ENCODE measurements around the gene KLHDC8A. TPM values are rescaled to one million over a fixed set of nuclear protein-coding genes. Genes with fewer than 3 reads are reported as not detected.

The KLHDC8A gene
- total RNA-seq, 1 experiment from 2014 or later, result not detected

DNA sequence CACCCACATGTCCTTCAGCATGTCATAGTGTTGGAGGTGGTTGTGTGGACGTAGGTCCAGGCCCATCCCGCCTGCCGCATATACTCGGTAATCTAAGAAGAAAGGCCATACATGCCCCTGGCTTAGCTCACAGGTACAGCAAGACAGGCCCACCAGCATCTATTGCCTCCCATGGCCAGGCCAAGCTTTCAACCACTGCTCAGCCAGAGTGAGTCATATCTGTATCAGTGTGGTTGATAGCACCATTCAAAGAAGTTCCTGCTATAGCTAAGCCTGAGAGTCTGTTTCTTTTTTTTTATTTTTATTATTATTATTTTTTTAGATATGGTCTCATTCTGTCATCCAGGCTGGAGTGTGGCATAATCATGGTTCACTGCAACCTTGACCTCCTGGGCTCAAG is 17.0 kb downstream of the KLHDC8A start:
- no TSS peak for BruUV-seq (replicated peaks)
- TF ChIP-seq, protein P1, sequence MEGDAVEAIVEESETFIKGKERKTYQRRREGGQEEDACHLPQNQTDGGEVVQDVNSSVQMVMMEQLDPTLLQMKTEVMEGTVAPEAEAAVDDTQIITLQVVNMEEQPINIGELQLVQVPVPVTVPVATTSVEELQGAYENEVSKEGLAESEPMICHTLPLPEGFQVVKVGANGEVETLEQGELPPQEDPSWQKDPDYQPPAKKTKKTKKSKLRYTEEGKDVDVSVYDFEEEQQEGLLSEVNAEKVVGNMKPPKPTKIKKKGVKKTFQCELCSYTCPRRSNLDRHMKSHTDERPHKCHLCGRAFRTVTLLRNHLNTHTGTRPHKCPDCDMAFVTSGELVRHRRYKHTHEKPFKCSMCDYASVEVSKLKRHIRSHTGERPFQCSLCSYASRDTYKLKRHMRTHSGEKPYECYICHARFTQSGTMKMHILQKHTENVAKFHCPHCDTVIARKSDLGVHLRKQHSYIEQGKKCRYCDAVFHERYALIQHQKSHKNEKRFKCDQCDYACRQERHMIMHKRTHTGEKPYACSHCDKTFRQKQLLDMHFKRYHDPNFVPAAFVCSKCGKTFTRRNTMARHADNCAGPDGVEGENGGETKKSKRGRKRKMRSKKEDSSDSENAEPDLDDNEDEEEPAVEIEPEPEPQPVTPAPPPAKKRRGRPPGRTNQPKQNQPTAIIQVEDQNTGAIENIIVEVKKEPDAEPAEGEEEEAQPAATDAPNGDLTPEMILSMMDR (IDR thresholded peaks at IDR 0.05; ENCODE audit: unreplicated experiment), result no peak
- H3K36me3 Mint-ChIP-seq (ENCODE audit: insufficient read depth, unreplicated experiment), result no peaks in the 10 kb centered on the region

DNA sequence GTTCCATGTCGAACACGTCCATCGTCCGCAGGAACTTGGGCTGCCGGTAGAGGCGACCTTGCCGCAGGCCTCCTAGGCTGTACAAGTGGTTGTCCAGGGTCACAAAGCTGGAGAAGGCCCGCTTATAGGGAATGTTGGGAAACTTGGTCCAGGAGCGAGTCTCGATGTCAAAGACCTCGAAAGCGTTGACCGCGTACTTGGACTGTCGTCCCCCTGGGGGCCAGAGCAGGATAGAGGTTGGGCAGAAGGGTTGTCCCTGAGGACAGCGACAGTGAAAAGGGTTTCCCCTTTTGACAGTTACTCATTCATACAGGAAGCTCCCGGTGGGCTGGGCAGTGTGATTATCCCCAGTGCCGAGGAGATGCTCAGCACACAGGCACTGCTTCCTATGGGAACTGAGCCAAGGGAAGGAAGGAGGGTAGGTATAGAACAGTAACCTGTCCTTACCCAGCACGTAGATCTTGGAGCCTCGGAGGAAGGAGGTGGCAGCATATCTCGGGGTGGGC is 17.5 kb downstream of the KLHDC8A start:
- no peaks in the 10 kb centered on the region for H3K9me3 Mint-ChIP-seq (ENCODE audit: unreplicated experiment)
- peaks cover 2% of the 10 kb centered on the region for H3K27me3 Mint-ChIP-seq (ENCODE audit: insufficient read depth, unreplicated experiment)
- POLR2A ChIA-PET, result interaction anchor here (0.7 to 1.4 kb wide), 4 partner anchors 13 to 184 kb away, joined by 3 to 5 read pairs (median 4); no protein-coding TSS in a partner anchor
- H3K27ac Mint-ChIP-seq (ENCODE audit: low read depth, unreplicated experiment), result no peak overlapping the region
- H3K36me3 Mint-ChIP-seq (ENCODE audit: insufficient read depth, unreplicated experiment), result no peaks in the 10 kb centered on the region
- no TSS peak for BruUV-seq (replicated peaks)
- DNase-seq (ENCODE audit: unreplicated experiment), result no peak
- intact Hi-C loops (cut with micrococcal nuclease), result no loop called here
- H3K4me1 Mint-ChIP-seq (ENCODE audit: insufficient read depth, unreplicated experiment), result peaks cover 12% of the 10 kb centered on the region
- TF ChIP-seq, protein P1 (IDR thresholded peaks at IDR 0.05; ENCODE audit: unreplicated experiment), result no peak
- CTCF ChIA-PET, result interaction anchor here (0.6 to 27.7 kb wide), 11 partner anchors 12 to 198 kb away, joined by 3 to 1857 read pairs (median 3); partner anchors contain the start of genes KLHDC8A and NUAK2
- H3K4me3 Mint-ChIP-seq (ENCODE audit: unreplicated experiment), result no peak overlapping the region

More for the DNA sequence above, 17.0 kb downstream of the KLHDC8A start:
- intact Hi-C loops (cut with micrococcal nuclease), result no loop called here
- ChIA-PET POLR2A (interaction anchor here (0.7 to 1.4 kb wide), 4 partner anchors 13 to 253 kb away, joined by 3 to 5 read pairs (median 4); no protein-coding TSS in a partner anchor), CTCF (interaction anchor here (0.6 to 27.7 kb wide), 8 partner anchors 11 to 186 kb away, joined by 3 to 1857 read pairs (median 78); partner anchors contain the start of genes KLHDC8A and NUAK2)
- Mint-ChIP-seq H3K27ac (ENCODE audit: low read depth, unreplicated experiment) (no peak overlapping the region), H3K27me3 (ENCODE audit: insufficient read depth, unreplicated experiment) (peaks cover 6% of the 10 kb centered on the region), H3K9me3 (ENCODE audit: unreplicated experiment) (no peaks in the 10 kb centered on the region), H3K4me3 (ENCODE audit: unreplicated experiment) (no peak overlapping the region), H3K4me1 (ENCODE audit: insufficient read depth, unreplicated experiment) (peaks cover 12% of the 10 kb centered on the region)
- DNase-seq (ENCODE audit: unreplicated experiment), result no peak

DNA sequence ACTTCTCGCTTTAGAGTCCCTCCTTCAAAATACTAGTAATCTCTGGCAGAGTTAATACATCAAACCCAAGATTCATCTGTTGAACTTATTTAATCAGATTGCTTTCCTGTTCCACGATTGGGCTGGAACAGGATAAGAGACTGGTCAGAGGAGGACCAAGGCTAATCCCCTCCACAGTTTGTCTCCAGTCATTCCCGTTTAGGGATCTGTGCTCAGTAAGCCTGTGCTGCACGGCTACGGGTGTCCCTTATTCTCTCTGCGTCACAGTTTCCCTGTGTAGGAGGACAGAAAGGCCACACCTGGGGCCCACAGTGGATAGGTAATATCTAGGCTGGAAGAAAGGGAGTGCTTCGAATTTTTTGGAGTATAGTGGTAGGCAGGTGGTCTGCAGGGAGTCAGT is 18.7 kb downstream of the KLHDC8A start:
- intact Hi-C loops (cut with micrococcal nuclease), result no loop called here

DNA sequence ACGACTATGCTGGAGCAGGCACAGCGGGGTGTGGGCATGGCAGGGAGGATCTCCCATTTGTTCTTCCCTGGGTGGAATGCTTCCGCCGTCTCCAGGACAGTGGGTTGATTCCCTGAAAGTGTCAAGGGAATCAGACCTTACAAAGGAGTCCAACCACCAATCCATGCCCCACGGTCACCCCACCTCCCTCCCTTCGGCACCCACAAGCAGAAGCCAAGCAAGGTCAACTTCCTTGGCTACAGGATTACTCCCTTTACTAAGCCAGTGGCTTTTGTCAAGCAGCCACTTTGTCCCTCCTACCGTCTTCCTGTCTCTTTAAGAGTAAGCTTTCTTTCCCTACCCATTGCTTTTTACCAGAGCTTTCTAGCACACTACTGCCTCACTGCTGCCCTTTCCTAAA is 19.2 kb downstream of the KLHDC8A start:
- Mint-ChIP-seq H3K36me3 (ENCODE audit: insufficient read depth, unreplicated experiment) (no peaks in the 10 kb centered on the region), H3K4me1 (ENCODE audit: insufficient read depth, unreplicated experiment) (peaks cover 12% of the 10 kb centered on the region), H3K27me3 (ENCODE audit: insufficient read depth, unreplicated experiment) (peaks cover 11% of the 10 kb centered on the region), H3K9me3 (ENCODE audit: unreplicated experiment) (no peaks in the 10 kb centered on the region), H3K4me3 (ENCODE audit: unreplicated experiment) (no peak overlapping the region), H3K27ac (ENCODE audit: low read depth, unreplicated experiment) (no peak overlapping the region)
- ChIA-PET CTCF (interaction anchor here (0.5 to 27.7 kb wide), 18 partner anchors 13 to 374 kb away, joined by 3 to 1857 read pairs (median 10); partner anchors contain the start of genes KLHDC8A and NUAK2), POLR2A (interaction anchor here (0.9 to 2.0 kb wide), 5 partner anchors 11 to 155 kb away, joined by 3 to 6 read pairs (median 3); no protein-coding TSS in a partner anchor)
- DNase-seq (ENCODE audit: unreplicated experiment), result no peak
- no TSS peak for BruUV-seq (replicated peaks)
- TF ChIP-seq, protein P1 (IDR thresholded peaks at IDR 0.05; ENCODE audit: unreplicated experiment), result no peak
- intact Hi-C loops (cut with micrococcal nuclease), result no loop called here

More for the DNA sequence above, 18.7 kb downstream of the KLHDC8A start:
- ChIA-PET CTCF (interaction anchor here (0.5 to 27.7 kb wide), 9 partner anchors 13 to 373 kb away, joined by 3 to 1857 read pairs (median 123); partner anchors contain the start of genes KLHDC8A and NUAK2), POLR2A (interaction anchor here (1.1 to 2.0 kb wide), 4 partner anchors 10 to 155 kb away, joined by 3 to 6 read pairs (median 4); no protein-coding TSS in a partner anchor)
- DNase-seq (ENCODE audit: unreplicated experiment), result no peak
- Mint-ChIP-seq H3K27ac (ENCODE audit: low read depth, unreplicated experiment) (no peak overlapping the region), H3K36me3 (ENCODE audit: insufficient read depth, unreplicated experiment) (no peaks in the 10 kb centered on the region), H3K4me3 (ENCODE audit: unreplicated experiment) (no peak overlapping the region), H3K9me3 (ENCODE audit: unreplicated experiment) (no peaks in the 10 kb centered on the region), H3K4me1 (ENCODE audit: insufficient read depth, unreplicated experiment) (peaks cover 12% of the 10 kb centered on the region), H3K27me3 (ENCODE audit: insufficient read depth, unreplicated experiment) (peaks cover 10% of the 10 kb centered on the region)
- TF ChIP-seq, protein P1 (IDR thresholded peaks at IDR 0.05; ENCODE audit: unreplicated experiment), result no peak
- no TSS peak for BruUV-seq (replicated peaks)
